Measurements from ENCODE around the gene KRCC1.
"Not testable (repeated sequence)": the region's sequence is repeated elsewhere in the genome, so short reads cannot be mapped to it uniquely, and the experiment has no call there.

DNA sequence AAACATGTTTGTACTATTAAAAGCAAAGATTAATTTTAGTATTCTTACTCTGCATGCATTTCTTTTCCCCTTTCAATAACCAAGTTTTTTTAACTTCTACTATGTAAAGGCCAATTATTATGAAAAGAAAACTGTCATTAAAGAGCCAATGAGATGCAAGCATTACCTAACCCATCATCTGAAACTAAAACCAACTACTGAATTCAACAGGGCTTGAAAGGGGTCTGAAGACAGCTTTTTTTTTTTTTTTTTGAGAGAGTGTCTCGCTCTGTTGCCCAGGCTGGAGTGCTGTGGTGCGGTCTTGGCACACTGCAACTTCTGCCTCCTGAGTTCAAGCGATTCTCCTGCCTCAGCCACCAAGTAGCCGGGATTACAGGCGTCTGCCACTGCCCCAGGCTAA lies 69.7 kb downstream of the KRCC1 start:
- TF ChIP-seq, protein P1, sequence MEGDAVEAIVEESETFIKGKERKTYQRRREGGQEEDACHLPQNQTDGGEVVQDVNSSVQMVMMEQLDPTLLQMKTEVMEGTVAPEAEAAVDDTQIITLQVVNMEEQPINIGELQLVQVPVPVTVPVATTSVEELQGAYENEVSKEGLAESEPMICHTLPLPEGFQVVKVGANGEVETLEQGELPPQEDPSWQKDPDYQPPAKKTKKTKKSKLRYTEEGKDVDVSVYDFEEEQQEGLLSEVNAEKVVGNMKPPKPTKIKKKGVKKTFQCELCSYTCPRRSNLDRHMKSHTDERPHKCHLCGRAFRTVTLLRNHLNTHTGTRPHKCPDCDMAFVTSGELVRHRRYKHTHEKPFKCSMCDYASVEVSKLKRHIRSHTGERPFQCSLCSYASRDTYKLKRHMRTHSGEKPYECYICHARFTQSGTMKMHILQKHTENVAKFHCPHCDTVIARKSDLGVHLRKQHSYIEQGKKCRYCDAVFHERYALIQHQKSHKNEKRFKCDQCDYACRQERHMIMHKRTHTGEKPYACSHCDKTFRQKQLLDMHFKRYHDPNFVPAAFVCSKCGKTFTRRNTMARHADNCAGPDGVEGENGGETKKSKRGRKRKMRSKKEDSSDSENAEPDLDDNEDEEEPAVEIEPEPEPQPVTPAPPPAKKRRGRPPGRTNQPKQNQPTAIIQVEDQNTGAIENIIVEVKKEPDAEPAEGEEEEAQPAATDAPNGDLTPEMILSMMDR (IDR thresholded peaks at IDR 0.05 in 2 of 3, conservative IDR thresholded peaks at IDR 0.05 in 1 of 3; ENCODE audit: insufficient read depth in 2 of 3, low read depth in 1 of 3, low read length in 3 of 3), result not testable (repeated sequence)
- not testable (repeated sequence) for TF ChIP-seq EZH2 (IDR thresholded peaks at IDR 0.05; ENCODE audit: borderline replicate concordance, low read depth, low read length); POLR2A (conservative IDR thresholded peaks at IDR 0.05)
- TF ChIP-seq, protein P2, sequence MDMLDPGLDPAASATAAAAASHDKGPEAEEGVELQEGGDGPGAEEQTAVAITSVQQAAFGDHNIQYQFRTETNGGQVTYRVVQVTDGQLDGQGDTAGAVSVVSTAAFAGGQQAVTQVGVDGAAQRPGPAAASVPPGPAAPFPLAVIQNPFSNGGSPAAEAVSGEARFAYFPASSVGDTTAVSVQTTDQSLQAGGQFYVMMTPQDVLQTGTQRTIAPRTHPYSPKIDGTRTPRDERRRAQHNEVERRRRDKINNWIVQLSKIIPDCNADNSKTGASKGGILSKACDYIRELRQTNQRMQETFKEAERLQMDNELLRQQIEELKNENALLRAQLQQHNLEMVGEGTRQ (CRISPR knock-in tag; IDR thresholded peaks at IDR 0.05), result not testable (repeated sequence)
